Activated T-helper 1 cell treated with anti-CD3 and anti-CD28 coated beads, Interleukin-2, amount 50 U/mL, for 16 hours (primary cell): Measurements from ENCODE around the gene CLCN6.

Experiments
- DNase-seq, 2 donors: peaks; one replicate each; pipeline ENCODE4 v3.0.0-alpha.2; 2020; ENCODE audit warnings: low read depth in 1 of 2, low spot score in 1 of 2

The CLCN6 gene

DNA sequence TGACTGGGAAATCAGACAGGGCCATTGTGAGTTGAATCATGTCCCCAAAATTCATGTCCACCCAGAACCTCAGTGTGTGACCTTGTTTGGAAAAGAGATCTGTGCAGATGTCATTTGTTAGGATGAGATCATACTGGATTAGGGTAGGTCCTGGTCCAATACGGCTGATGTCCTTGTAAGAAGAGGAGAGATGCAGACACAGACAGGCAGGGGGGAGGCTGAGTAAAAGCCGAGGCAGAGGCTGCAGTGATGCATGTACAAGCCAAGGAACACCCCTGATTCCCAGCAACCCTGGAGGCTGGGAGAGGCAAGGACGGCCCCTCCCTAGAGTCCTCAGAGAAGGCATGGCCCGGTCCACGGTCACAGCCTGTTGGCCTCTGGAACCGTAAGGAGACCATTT, 68.6 kb downstream of the CLCN6 start:
- DNase-seq: no peak

DNA sequence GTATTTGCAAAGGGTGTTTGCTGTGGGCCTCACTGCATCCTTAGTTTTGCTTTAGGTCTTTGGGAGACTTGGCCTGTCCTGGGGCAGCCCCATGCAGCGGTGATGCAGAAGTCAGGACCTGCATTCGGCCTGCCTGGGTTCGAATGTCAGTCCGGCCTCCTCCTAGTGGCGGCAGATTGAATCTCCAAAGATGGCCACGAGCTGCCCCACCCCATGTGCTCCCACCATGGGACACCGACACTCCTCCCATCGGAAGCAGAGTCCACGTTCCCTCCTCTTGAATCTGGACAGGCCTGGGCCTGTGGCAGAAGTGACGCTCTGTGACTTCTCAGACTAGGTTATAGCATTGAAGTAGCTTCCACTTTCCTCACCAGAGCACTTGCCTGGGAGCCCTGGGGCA, 69.1 kb downstream of the CLCN6 start:
- no peak for DNase-seq

DNA sequence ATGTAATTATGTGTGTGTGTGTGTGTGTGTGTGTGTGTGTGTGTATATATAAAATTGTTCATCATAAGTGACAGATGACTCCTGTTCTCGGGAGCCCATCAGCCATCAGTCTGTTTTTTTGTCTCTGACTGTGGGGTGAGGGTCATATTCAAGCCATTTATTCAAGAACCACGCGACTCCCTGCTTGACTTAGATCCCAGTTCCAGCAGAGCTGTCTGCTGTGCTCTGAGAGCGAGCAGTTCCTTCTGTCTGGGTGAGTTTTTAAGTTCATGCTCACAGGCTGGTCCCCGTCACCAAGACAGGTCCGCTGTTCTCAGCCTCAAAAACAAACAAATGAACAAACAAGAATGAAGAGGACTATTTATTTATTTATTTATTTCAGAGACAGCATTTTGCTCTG, 71.1 kb downstream of the CLCN6 start:
- DNase-seq: no peak

DNA sequence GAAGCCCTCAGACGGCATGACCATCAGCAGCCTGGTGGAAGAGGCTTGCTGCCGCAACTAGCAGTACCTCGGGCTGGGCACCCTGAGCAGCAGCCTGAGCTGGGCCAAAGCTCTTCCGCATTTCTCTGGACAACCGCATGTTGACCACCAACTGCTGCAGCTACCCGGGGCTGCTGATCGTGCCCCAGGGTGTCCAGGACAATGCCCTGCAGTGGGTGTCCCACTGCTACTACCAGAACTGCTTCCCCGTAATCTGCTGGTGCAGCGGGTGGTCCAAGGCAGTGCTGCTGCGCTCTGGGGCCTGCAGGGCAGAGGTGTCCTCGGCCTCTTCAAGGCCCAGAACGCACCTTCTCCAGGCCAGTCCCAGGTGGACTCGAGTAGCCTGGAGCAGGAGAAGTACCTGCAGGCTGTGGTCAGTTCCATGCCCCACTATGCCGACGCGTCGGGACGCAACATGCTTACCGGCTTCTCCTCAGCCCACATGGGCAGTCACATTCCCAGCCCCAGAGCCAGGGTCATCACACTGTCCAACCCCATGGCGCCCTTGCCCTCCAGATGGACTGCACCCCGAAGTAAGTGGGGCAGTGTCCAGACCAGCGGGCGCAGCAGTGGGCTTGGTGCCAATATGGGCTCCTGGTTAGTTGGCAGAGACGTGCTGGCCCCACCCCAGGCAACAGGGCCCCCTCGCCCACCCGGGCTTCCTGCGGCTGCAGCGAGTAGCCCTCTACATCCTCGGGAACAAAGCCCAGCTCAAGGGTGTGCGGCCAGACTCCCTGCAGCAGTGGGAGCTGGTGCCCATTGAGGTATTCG, 72.3 kb downstream of the CLCN6 start:
- no peak for DNase-seq

DNA sequence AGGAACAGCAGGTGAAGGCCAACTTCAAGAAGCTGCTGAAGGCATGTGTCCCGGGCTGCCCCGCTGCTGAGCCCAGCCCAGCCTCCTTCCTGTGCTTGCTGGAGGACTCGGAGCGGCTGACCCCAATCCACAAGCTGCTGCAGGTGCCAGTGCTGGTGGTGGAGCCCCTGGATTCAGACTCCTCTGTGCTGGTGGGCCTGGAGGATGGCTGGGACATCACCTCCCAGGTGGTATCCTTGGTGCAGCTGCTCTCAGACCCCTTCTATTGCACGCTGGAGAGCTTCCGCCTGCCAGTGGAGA, 72.8 kb downstream of the CLCN6 start:
- DNase-seq: no peak

DNA sequence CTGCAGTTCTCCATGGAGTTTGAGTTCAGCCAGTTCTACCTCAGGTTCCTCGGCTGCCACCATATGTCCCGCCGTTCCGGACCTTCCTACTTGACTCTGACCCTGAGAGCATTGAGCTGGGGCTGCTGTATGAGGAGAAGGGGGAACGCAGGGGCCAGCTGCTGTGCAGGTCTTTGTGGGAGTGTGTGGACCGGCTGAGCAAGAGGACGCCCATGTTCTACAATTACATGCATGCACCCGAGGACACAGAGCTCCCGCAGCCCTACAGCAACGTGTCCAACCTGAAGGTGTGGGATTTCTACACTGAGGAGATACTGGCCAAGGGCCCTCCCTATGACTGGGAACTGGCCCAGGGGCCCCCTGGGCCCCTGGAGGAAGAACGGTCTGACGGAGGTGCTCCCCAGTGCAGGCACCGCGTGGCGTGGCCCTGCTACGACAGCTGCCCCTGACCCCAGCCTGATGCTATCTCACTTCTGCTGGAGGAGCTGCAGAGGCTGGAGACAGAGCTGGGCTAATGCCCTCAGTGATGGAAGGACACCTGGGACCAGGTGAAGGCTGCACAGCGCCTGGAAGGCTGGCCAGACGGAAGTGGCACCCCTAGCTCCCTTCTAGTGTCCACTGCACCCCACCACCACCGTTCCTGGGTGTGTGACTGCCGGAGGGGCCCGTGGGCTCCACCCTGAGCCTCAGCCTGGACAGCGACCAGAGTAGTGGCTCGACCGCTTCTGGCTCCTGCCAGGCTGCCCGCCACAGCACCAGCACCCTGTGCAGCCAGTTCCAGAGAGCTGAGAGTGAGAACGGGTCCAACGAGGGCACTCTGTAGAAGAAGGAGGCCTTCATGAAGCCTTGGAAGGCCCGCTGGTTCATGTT, 73.6 kb downstream of the CLCN6 start:
- no peak for DNase-seq

DNA sequence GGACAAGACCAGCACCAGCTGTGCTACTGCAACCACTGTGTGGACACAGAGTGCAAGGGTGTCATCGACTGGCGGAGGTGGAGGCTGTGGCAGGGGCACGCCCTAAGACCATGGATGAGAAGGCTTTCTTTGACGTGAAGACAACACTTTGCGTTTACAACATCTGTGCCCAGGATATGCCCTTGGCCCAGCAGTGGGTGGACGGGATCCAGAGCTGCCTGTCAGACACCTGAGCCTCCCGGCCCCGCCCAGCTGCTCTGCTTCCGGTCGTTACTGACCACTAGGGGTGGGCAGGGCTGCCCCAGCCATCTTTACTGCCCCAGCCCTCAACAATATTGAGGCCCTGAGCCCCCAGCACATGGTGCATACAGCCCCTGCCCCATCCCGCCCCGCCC, 74.2 kb downstream of the CLCN6 start:
- no peak for DNase-seq

DNA sequence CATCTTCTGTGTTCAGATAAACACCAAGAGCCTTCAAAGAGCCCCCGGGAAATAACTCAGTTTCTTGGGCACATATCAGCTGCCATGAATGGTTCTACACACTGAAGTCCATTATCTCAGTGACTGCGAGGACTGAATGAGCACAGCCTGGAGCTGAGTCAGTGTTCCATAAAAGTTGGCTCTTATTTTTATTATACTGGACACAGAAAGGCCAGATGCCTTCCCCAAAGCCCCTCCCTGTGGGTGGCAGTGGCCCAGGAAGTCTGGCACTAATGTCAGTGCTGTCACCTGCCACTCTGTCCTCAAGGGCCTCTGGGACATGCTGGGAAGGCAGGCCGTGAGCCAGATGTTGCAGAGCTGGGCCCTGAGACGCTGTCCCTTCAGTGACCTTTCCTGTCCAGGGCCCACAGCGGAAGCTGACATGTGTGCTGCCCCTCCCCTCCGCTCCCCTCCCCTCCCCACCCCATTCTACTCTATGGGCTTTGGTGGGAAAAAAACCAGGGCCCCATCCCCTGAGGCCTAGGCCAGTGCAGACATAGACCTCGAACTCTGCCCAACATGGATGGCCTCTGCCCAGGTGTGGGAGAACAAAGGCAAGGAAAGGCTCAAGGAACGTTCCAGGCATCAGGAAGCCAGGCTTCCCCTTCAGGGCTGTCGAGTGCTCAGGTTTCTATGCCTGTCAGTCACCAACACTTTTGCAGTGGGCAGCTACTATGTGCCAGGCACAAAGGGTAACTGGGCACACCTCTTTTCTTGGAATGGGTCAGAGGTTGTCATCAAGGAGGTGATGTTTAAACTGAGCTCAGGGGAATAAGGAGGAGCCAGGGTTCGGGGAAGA, 75.1 kb downstream of the CLCN6 start:
- DNase-seq: no peak

DNA sequence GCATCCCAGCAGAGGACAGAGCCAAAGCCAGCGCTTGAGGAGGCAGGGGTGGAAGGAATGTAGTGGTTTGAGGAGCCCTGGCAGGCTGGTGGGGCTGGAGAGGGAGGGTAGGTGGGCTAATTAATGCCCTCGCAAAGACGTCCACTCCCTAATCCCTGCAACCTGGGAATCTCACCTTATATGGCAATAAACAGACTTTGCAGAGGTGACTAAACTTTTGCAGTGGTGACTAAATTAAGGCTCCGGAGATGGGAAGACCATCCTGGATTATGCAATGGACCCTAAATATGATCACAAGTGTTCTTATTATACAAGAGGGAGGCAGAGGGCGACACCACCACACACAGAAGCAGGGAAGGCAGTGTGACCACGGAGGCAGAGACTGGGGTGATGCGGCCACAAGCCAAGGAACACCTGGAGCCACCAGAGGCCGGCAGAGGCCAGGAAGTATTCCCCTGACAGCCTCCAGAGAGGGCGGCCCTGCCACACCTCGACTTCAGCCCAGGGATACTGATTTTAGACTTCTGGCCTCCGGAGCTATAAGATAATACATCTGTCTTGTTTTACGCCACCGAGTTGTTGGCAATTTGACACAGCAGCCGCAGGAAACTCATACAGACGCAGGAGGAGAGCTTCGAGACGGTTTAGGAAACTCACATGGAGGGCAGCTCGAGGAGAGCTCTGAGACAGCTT, 75.9 kb downstream of the CLCN6 start:
- no peak for DNase-seq

DNA sequence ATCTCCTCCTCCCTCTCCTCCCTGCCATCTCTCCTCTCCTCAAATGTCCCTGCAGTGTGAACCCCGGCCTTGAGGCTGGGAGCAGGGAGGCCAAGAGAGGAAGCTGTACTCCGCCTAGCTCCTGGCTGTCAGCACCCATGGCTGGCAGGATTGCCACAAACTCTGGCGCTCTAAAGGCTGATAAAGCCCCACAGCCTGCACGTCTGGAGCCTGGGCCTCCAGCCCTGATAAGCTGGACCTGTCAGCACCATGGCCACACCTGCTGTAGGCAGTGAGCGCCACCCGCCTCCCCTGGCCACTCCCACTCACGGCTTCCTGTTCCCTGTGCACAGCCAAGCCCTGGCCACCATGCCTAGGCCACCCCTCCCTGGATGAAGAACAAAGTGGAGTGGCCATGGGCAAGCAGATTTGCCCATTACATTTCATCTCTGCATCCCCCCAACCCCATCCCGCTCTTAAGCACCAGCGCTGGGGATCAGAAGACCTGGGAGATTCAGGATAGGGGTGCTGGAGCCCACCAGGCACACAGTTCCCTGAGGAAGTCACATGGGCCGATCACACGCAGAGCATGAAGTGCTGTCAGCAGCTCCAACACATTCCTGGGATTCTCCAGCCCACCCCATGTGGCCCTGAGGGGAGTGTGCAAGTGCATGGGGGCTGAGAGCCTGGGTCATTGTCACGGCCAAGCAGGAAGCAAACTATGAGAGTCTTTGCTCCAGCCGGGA, 77.0 kb downstream of the CLCN6 start:
- no peak for DNase-seq

DNA sequence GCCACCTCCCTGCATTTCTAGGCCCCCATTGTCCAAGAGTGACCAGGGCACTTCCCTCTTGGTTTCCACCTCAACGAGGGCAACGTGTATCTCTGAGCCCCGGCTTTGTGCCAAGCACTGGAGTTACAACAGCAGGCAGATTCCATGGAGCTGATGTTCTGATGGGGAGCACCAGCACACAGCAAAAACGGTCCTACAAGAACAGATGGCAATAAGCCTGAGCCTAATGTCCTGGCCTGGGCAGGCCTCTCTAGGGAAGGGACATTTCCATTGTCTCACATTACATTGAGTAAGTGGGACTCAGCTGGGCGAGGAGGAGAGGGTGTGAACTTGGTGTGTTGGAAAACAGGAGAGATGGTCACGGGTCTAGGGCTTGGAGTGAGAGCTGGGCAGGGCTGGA, 79.9 kb downstream of the CLCN6 start:
- DNase-seq: no peak

DNA sequence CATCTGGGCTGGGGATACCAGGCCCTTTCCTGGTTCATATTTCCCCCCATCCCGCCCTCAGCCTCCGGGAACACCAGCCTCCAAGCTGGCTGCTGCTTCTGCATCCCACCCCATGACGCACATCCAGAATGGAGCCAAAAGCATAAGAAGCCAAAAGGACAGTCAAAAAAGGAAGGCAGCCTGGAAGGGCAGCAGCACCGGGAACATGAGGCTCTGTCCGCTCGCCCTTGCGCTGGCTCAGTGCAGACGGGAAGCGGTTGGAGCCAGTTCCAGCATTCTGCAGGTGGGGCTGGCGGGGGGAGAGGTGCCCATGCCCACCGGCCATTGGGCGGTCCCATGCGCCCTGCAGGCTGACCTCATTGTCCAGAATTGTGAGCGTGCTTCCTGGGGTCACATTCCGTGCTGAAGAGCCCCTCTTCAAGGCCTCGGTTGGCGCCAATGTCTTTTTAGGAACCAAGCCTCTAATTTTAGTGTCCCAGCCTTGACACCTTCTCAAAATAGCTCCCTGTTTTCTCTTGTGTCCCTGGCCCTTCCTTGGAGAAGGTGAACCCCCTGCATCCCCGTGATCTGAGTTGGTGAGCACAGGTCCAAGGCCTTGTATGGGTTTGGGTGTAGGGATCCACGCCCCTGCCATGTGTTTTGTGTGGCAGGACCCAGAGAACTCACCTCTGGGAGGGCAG, 81.1 kb downstream of the CLCN6 start:
- DNase-seq: no peak

DNA sequence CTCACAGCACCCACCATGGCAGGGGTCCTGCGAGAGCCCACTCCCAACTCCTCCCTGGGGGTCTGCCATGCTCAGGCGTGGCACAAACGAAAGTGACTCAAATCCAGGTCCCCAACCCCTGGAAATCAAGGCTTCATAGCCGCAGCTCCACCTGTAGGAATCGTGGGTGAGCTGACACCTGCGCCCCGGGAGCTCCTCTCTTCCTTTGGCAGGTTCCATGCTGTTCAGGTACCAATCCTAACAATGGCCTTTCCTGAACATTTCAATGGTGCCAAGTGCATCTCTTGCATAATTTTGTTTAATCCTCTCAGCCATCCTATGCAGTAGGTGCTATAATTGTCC, 81.6 kb downstream of the CLCN6 start:
- no peak for DNase-seq

DNA sequence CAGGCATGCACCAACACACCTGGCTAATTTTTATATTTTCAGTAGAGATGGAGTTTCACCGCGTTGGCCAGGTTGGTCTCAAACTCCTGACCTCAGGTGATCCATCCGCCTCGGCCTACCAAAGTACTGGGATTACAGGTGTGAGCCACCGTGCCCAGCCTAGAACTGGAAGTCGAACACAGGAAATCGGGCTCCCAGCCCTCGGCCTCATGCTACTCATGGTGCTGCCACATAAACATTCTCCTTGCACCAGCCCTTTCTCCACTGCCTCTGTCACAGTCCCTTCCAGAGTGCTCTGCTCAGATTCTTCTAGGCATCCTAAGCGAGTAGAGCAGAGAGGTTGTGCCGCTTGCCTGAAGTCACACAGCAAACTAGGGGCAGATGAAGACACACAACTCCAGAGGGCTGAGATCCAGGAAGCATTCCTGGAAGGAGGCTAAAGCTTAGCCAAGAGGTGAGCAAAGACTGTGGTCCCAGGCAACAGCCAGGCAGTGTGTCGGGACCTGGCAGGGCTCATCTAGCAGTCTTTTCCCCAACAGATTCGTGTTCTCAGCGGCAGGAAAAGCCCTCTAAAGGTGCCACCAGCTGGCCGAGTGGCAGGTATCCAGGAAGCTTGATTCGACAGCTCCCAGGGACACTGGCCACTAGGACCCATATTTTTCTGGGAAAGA, 82.3 kb downstream of the CLCN6 start:
- no peak for DNase-seq

DNA sequence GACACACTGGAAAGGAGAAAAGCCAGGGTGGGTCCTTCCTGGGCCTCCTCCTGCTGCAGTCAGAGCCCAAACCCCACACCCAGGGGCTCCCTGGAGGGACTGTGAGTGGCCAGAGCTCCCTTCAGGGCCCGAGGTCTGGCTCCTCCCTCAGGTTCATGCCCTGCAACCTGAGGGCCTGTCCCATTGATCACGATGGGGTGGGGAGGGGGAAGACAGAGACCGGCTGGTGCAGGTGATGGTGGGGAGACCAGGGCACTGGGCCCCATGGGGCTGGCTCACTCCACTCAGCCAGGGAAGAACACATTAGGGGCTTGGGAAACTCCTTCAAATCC, 82.9 kb downstream of the CLCN6 start:
- no peak for DNase-seq

DNA sequence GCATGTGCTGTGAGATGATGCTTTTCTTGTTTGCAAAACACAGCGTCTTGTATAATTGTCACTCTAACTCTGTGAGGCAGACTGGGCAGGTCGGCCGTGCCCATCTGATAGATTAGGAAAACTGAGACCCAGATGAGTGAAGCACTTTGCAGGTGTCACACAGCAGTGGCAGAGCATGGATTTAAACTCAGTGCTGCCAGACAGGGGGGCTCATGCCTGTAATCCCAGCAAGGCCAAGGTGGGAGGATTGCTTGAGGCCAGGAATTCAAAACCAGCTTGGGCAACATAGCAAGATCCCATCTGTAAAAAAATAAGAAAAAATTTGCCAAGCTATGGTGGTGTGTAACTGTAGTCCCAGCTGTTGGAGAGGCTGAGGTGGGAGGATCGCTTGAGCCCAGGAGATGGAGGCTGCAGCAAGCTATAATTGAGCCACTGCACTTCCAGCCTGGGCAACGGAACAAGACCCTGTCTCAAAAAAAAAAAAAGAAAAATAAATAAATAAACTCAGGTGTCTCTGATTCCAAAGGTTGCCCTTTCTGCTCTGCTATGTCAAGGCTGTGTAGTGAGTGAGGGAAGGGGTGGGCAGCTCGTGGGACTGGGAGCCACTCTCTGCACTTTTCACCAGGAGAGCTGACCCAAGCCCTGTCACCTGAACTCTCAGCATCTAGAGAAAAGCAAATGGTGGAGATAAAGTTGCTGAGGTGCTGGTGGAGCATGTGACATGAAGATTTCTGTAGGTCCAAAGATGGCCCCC, 85.6 kb downstream of the CLCN6 start:
- no peak for DNase-seq
